Activated CD4-positive, alpha-beta T cell treated with anti-CD3 and anti-CD28 coated beads for 36 hours (primary cell): ENCODE measurements around the gene UTP25. TPM values are rescaled to one million over a fixed set of nuclear protein-coding genes. Genes with fewer than 3 reads are reported as not detected.
"Not testable (repeated sequence)": the region's sequence is repeated elsewhere in the genome, so short reads cannot be mapped to it uniquely, and the experiment has no call there.

Experiments used
- ATAC-seq: fragments of 200-7000 bp; cut with Tn5 transposase; one replicate; pipeline ENCODE4 v1.10.0; 2021; ENCODE audit warnings: mild to moderate bottlenecking, moderate library complexity
- CTCF ChIA-PET: fragments of 350-600 bp; sonication (Branson Sonifier 250); formaldehyde crosslinking; loops from one replicate; lab custom pipeline; 2021; ENCODE audit warnings: antibody characterized with exemption; lab: Charles Lee
- POLR2A ChIA-PET: fragments of 350-600 bp; sonication (Branson Sonifier 250); formaldehyde crosslinking; loops from one replicate; lab custom pipeline; 2021; ENCODE audit warnings: antibody characterized with exemption, inconsistent platforms; lab: Charles Lee
- DNase-seq: peaks from one replicate; pipeline ENCODE4 v3.0.0-alpha.2; 2020
- H3K27ac Mint-ChIP-seq: one replicate; pipeline ENCODE4 v1.8.0; 2021; ENCODE audit warnings: mixed read lengths
- H3K27me3 Mint-ChIP-seq: one replicate; pipeline ENCODE4 v1.8.0; 2021; ENCODE audit warnings: mixed read lengths
- H3K36me3 Mint-ChIP-seq: one replicate; pipeline ENCODE4 v1.8.0; 2021; ENCODE audit warnings: low read depth, mixed read lengths
- H3K4me1 Mint-ChIP-seq: one replicate; pipeline ENCODE4 v1.8.0; 2021; ENCODE audit warnings: mixed read lengths
- H3K4me3 Mint-ChIP-seq: one replicate; pipeline ENCODE4 v1.8.0; 2021; ENCODE audit warnings: mild to moderate bottlenecking, moderate library complexity, mixed read lengths
- H3K9me3 Mint-ChIP-seq: one replicate; pipeline ENCODE4 v1.8.0; 2021; ENCODE audit warnings: low read depth, mixed read lengths
- intact Hi-C, 2 experiments: fragments of 100-400 bp; cut with DNase I in 1 of 2; cut with micrococcal nuclease in 1 of 2; formaldehyde crosslinking; loops; one replicate each; pipeline versions ENCODE4 v1.14.2 to v1.15.1; 2022 to 2024; cut with DNase I, micrococcal nuclease
- total RNA-seq, 2 experiments: library from RNA; stranded (reverse); gene quantifications; one replicate each; pipeline ENCODE4 v1.2.3, GENCODE V29; 2021

The UTP25 gene
- total RNA-seq, 2 experiments from 2014 or later = 9.4 to 10.4 TPM

DNA sequence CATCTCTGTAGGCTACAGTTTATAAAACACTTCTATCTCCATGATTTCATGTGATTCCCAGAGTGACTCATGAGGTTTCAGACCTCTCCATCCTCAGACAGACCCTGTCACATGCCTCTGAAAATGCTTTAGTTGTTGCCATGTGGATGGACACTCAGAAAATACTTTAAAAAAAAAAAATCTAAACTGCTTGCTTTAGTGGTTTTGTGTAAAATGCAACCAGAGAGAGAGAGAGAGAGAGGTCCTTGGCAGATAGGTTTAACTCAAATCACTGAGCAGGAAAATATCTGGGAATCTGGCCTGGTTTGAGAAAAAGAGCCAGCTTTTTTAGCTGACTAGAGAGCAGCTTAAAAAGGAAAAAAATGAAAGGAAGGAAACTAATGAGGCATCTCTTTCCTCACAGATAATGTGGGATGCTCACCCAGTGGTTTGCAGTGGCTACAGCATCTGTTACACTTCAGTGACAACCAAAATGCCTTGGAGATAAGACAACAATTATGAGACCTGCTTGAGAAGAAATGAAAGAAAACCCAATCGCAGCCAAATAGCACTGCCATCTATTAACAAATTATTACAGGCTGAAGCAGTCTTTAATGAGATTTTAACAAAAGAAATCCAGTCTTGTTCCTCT, 55.7 kb downstream of the UTP25 start:
- no peaks in the 10 kb centered on the region for H3K36me3 Mint-ChIP-seq
- CTCF ChIA-PET = no interaction called here
- no peak for ATAC-seq
- no peak for DNase-seq
- H3K27me3 Mint-ChIP-seq = peaks cover 52% of the 10 kb centered on the region
- POLR2A ChIA-PET = no interaction called here
- peaks cover 8% of the 10 kb centered on the region for H3K4me1 Mint-ChIP-seq
- H3K27ac Mint-ChIP-seq = no peak overlapping the region
- H3K9me3 Mint-ChIP-seq = no peaks in the 10 kb centered on the region
- no peak overlapping the region for H3K4me3 Mint-ChIP-seq
- intact Hi-C loops = no loop called here

DNA sequence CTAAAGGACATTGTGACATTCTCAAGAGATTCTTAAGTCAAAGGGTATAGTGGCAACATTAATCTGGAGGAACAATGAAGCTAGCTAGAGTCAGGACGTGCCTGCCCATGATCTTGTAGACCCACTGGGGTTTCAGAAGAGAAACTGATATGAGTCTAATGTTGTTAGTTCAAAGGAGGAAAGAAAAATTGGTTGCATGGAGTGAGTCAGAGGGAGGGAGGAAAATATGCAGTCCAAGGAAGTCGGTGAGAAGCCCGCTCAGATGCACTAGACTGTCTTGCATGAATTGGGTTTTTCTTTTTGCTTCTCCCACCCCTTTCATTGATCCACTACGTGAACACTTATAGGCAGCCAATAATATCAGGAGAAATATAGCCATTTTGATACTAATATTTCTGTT, 56.5 kb downstream of the UTP25 start:
- H3K27ac Mint-ChIP-seq = no peak overlapping the region
- DNase-seq = no peak
- peaks cover 47% of the 10 kb centered on the region for H3K27me3 Mint-ChIP-seq
- no peaks in the 10 kb centered on the region for H3K36me3 Mint-ChIP-seq
- intact Hi-C loops = no loop called here
- ATAC-seq = peak; percentile 59
- H3K4me3 Mint-ChIP-seq = no peak overlapping the region
- POLR2A ChIA-PET = interaction anchor here (0.7 kb wide), 1 partner anchor 33 kb away, joined by 3 read pairs; no protein-coding TSS in a partner anchor
- peaks cover 8% of the 10 kb centered on the region for H3K4me1 Mint-ChIP-seq
- CTCF ChIA-PET = no interaction called here
- H3K9me3 Mint-ChIP-seq = no peaks in the 10 kb centered on the region

GRCh38 chr1:209884665-209885117, 56.9 kb downstream of the UTP25 start:
- Mint-ChIP-seq H3K27me3 (peaks cover 44% of the 10 kb centered on the region), H3K4me3 (no peak overlapping the region), H3K27ac (no peak overlapping the region), H3K4me1 (peaks cover 8% of the 10 kb centered on the region), H3K36me3 (no peaks in the 10 kb centered on the region), H3K9me3 (no peaks in the 10 kb centered on the region)
- ChIA-PET CTCF (interaction anchor here (0.9 to 1.0 kb wide), 2 partner anchors 20 to 24 kb away, joined by 3 to 4 read pairs; no protein-coding TSS in a partner anchor), POLR2A (interaction anchor here (0.6 to 0.7 kb wide), 3 partner anchors 18 to 78 kb away, joined by 3 to 5 read pairs (median 3); no protein-coding TSS in a partner anchor)
- ATAC-seq (peak; percentile 100), DNase-seq (peak; percentile 77)
- intact Hi-C loops = no loop called here

GRCh38 chr1:209885403-209886218, 57.8 kb downstream of the UTP25 start:
- intact Hi-C loops = no loop called here
- ChIA-PET CTCF (interaction anchor here (0.9 to 1.0 kb wide), 2 partner anchors 21 to 25 kb away, joined by 3 to 4 read pairs; no protein-coding TSS in a partner anchor), POLR2A (interaction anchor here (0.6 kb wide), 2 partner anchors 19 to 77 kb away, joined by 3 to 5 read pairs; no protein-coding TSS in a partner anchor)
- ATAC-seq (no peak), DNase-seq (no peak)
- Mint-ChIP-seq H3K27me3 (peaks cover 40% of the 10 kb centered on the region), H3K4me3 (no peak overlapping the region), H3K9me3 (no peaks in the 10 kb centered on the region), H3K4me1 (peaks cover 8% of the 10 kb centered on the region), H3K36me3 (no peaks in the 10 kb centered on the region), H3K27ac (no peak overlapping the region)

DNA sequence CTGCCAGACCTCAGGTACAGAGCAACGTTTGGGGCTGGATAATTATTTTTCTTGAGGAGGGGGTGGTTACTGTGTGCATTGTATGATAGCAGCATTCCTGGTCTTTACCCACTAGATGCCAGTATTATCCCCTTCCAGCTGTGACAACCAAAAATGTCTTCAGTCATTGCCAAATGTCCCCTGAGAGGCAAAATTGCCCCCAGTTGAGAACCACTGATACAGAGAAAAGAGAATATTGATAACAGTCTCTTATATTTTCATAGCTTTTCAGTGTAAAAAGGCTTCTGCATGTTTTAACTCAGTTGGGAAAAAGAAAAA, 58.4 kb downstream of the UTP25 start:
- H3K4me3 Mint-ChIP-seq = no peak overlapping the region
- DNase-seq (no peak), ATAC-seq (no peak)
- POLR2A ChIA-PET = no interaction called here
- CTCF ChIA-PET = no interaction called here
- intact Hi-C loops = no loop called here
- H3K36me3 Mint-ChIP-seq = no peaks in the 10 kb centered on the region
- H3K4me1 Mint-ChIP-seq = peaks cover 8% of the 10 kb centered on the region
- no peak overlapping the region for H3K27ac Mint-ChIP-seq
- H3K9me3 Mint-ChIP-seq = no peaks in the 10 kb centered on the region
- peaks cover 39% of the 10 kb centered on the region for H3K27me3 Mint-ChIP-seq

- H3K9me3 Mint-ChIP-seq, H3K27ac Mint-ChIP-seq, H3K36me3 Mint-ChIP-seq, intact Hi-C loops, ATAC-seq, DNase-seq, H3K4me1 Mint-ChIP-seq, POLR2A ChIA-PET, H3K4me3 Mint-ChIP-seq: not testable (repeated sequence)
- CTCF ChIA-PET = interaction anchor here (1.0 to 1.6 kb wide), 4 partner anchors 13 to 43 kb away, joined by 3 read pairs; no protein-coding TSS in a partner anchor
- peaks cover 29% of the 10 kb centered on the region for H3K27me3 Mint-ChIP-seq
These were observed 60.7 kb downstream of the UTP25 start for GRCh38 chr1:209888291-209889076.

GRCh38 chr1:209889077-209889418, 61.3 kb downstream of the UTP25 start:
- ChIA-PET CTCF (interaction anchor here (1.2 to 1.6 kb wide), 2 partner anchors 13 to 33 kb away, joined by 3 read pairs; no protein-coding TSS in a partner anchor), POLR2A (no interaction called here)
- Mint-ChIP-seq H3K36me3 (no peaks in the 10 kb centered on the region), H3K4me1 (peaks cover 6% of the 10 kb centered on the region), H3K27me3 (peaks cover 26% of the 10 kb centered on the region), H3K4me3 (no peak overlapping the region), H3K9me3 (no peaks in the 10 kb centered on the region), H3K27ac (no peak overlapping the region)
- DNase-seq (no peak), ATAC-seq (no peak)
- intact Hi-C loops = no loop called here

- H3K27me3 Mint-ChIP-seq = peaks cover 16% of the 10 kb centered on the region
- no peak overlapping the region for H3K27ac Mint-ChIP-seq
- ChIA-PET CTCF (interaction anchor here (0.6 to 2.2 kb wide), 4 partner anchors 10 to 161 kb away, joined by 3 to 12 read pairs (median 4); no protein-coding TSS in a partner anchor), POLR2A (no interaction called here)
- no peaks in the 10 kb centered on the region for H3K9me3 Mint-ChIP-seq
- DNase-seq (no peak), ATAC-seq (no peak)
- intact Hi-C loops = no loop called here
- no peak overlapping the region for H3K4me3 Mint-ChIP-seq
- no peaks in the 10 kb centered on the region for H3K36me3 Mint-ChIP-seq
- H3K4me1 Mint-ChIP-seq = peaks cover 5% of the 10 kb centered on the region
These were observed 63.0 kb downstream of the UTP25 start for GRCh38 chr1:209890641-209891330.

DNA sequence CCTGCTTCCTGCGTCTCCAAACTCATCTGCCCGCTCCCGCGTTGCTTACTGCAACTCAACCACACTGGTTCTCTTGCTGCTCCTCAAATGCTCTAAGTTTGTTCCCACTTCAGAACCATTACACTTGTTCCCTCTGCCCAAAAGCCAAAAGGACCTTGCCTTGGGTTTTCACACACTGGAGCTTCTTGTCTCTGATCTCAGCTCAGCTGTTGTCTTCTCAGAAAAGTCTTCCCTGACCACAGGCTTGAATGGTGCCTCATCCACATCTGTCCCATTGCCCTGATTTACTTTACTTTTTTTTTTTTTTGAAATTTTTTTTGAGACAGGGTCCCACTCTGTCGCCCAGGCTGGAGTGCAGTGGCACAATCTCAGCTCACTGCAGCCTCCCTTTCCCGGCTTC, 66.0 kb downstream of the UTP25 start:
- H3K27me3 Mint-ChIP-seq = peaks cover 6% of the 10 kb centered on the region
- intact Hi-C loops = no loop called here
- DNase-seq (no peak), ATAC-seq (no peak)
- POLR2A ChIA-PET = no interaction called here
- H3K27ac Mint-ChIP-seq = no peak overlapping the region
- H3K36me3 Mint-ChIP-seq = no peaks in the 10 kb centered on the region
- H3K9me3 Mint-ChIP-seq = no peaks in the 10 kb centered on the region
- no peak overlapping the region for H3K4me3 Mint-ChIP-seq
- CTCF ChIA-PET = interaction anchor here (0.8 to 1.3 kb wide), 2 partner anchors 73 to 445 kb away, joined by 3 to 4 read pairs; no protein-coding TSS in a partner anchor
- peaks cover 8% of the 10 kb centered on the region for H3K4me1 Mint-ChIP-seq

DNA sequence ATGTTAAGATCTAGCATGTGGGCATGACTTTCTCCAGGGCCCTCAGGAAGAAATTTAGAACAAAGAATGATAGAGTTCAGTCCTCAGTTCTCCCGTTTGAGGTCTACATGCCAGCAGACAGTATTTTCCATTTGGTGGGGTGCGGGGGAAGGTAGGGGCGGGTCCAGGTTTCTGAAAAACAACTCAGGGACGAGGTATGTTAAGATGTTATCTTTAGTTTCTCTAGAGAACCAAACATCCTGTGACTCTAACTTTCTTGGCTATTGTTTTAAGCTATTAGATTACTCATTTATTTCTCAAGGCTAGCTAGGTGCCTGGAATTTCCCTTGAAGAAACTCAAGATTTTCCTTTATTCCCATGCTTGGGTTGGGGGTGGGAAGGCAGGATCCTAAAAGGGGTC, 67.9 kb downstream of the UTP25 start:
- intact Hi-C loops = no loop called here
- no peak overlapping the region for H3K27ac Mint-ChIP-seq
- CTCF ChIA-PET = no interaction called here
- no peaks in the 10 kb centered on the region for H3K9me3 Mint-ChIP-seq
- peaks cover 8% of the 10 kb centered on the region for H3K4me1 Mint-ChIP-seq
- POLR2A ChIA-PET = no interaction called here
- no peak overlapping the region for H3K4me3 Mint-ChIP-seq
- peak; percentile 41 for DNase-seq
- ATAC-seq = peak; percentile 19
- no peaks in the 10 kb centered on the region for H3K36me3 Mint-ChIP-seq
- H3K27me3 Mint-ChIP-seq = peaks cover 6% of the 10 kb centered on the region

GRCh38 chr1:209896346-209896745, 68.6 kb downstream of the UTP25 start:
- intact Hi-C loops = no loop called here
- Mint-ChIP-seq H3K4me1 (peaks cover 8% of the 10 kb centered on the region), H3K36me3 (no peaks in the 10 kb centered on the region), H3K4me3 (no peak overlapping the region), H3K9me3 (no peaks in the 10 kb centered on the region), H3K27ac (no peak overlapping the region), H3K27me3 (peaks cover 6% of the 10 kb centered on the region)
- DNase-seq = no peak
- ChIA-PET POLR2A (no interaction called here), CTCF (no interaction called here)
- ATAC-seq = no peak
